SU-DHL-6 (cell line): ENCODE data around the gene MYL12A.
A peak's percentile ranks its signal among the peaks of the same experiment; 100 is the strongest.

Experiments
- H2AFZ ChIP-seq: fragments of 200-600 bp; sonication (generic); 2 replicates; pipeline ENCODE4 v1.6.1; 2014; ENCODE audit warnings: low read depth, mild to moderate bottlenecking, moderate library complexity, mixed read lengths, antibody characterized with exemption, low read length; ENCODE audit not compliant: severe bottlenecking
- H3F3A ChIP-seq: fragments of 200-600 bp; shearing (Covaris generic); 2 replicates; pipeline ENCODE4 v1.6.0; 2016; ENCODE audit warnings: antibody characterized with exemption, mild to moderate bottlenecking; ENCODE audit not compliant: insufficient read depth
- H3K27ac ChIP-seq: fragments of 200-600 bp; sonication (generic); 2 replicates; pipeline ENCODE4 v1.5.1; 2016; ENCODE audit warnings: low read depth, mild to moderate bottlenecking, low read length, moderate library complexity, mixed read lengths
- H3K27me3 ChIP-seq: fragments of 200-600 bp; sonication (generic), shearing (Covaris generic); 2 replicates; pipeline ENCODE4 v1.6.0; 2014; ENCODE audit warnings: mild to moderate bottlenecking, low read length
- H3K36me3 ChIP-seq: fragments of 200-600 bp; sonication (generic); 2 replicates; pipeline ENCODE4 v1.6.1; 2014; ENCODE audit warnings: mild to moderate bottlenecking, low read length, mixed read lengths
- H3K4me2 ChIP-seq: fragments of 300-600, 200-600 bp; shearing (Covaris generic), sonication (generic); 2 replicates; pipeline ENCODE4 v1.6.0; 2014; ENCODE audit warnings: low read length, low read depth, mild to moderate bottlenecking; ENCODE audit not compliant: poor library complexity, severe bottlenecking
- H3K4me3 ChIP-seq: fragments of 200-600 bp; sonication (generic); 2 replicates; pipeline ENCODE4 v1.5.1; 2014; ENCODE audit warnings: antibody characterized with exemption, low read length, mild to moderate bottlenecking, mixed read lengths; ENCODE audit not compliant: insufficient read depth, poor library complexity, severe bottlenecking
- H3K79me2 ChIP-seq: fragments of 200-600 bp; sonication (generic); 2 replicates; pipeline ENCODE4 v1.6.1; 2014; ENCODE audit warnings: mild to moderate bottlenecking, low read length, moderate library complexity; ENCODE audit not compliant: insufficient read depth
- H3K9ac ChIP-seq: fragments of 200-600 bp; sonication (generic); 2 replicates; pipeline ENCODE4 v1.7.0; 2014; ENCODE audit warnings: mild to moderate bottlenecking, low read length
- H3K9me2 ChIP-seq: fragments of 200-600 bp; sonication (generic); replicated peaks from 2 replicates; pipeline ENCODE4 v1.6.1; 2014; ENCODE audit warnings: low read length; ENCODE audit not compliant: insufficient read depth
- H3K9me3 ChIP-seq: fragments of 200-600 bp; sonication (generic); 2 replicates; pipeline ENCODE4 v1.6.1; 2014; ENCODE audit warnings: low read length, mixed read lengths; ENCODE audit not compliant: insufficient read depth
- H4K20me1 ChIP-seq: fragments of 200-600 bp; sonication (generic); 2 replicates; pipeline ENCODE4 v1.6.1; 2014; ENCODE audit warnings: low read depth, mild to moderate bottlenecking, antibody characterized with exemption, low read length, moderate library complexity, mixed read lengths
- EZH2phosphoT487 ChIP-seq: fragments of 200-600 bp; sonication (generic), shearing (Covaris generic); conservative IDR thresholded peaks from 2 replicates; pipeline ENCODE4 v1.6.1; 2018; ENCODE audit warnings: mild to moderate bottlenecking, antibody characterized with exemption, low read length, moderate library complexity, mixed read lengths
- TF ChIP-seq, protein P1 (sequence below): fragments of 200-600 bp; sonication (generic); IDR thresholded peaks from one replicate; pipeline ENCODE4 v1.5.1; 2017; ENCODE audit warnings: antibody characterized with exemption, mild to moderate bottlenecking, low read length, moderate library complexity; ENCODE audit not compliant: insufficient read depth, poor library complexity, severe bottlenecking

MYL12A gene

DNA sequence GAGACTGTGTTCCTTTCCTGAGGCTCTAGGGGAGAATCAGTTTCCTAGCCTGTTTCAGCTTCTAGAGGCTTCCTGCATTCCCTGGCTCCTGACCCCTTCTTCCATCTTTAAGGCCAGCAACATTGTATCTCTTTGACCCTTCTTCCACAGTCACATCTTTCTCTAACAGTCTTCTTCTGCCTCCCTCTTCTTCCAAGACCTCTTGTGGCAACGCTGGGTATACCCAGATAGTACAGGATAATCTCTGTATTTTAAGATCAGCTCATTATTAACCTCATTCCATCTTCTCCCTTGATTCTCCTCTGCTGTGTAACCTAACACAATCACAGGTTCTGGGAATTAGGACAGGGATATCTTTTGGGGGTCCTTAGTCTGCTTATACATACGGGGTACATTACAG is 8.9 kb upstream of the MYL12A start:
- Histone ChIP-seq H3K4me3 (no peak overlapping the region), H3K9me3 (no peaks in the 10 kb centered on the region), H3K79me2 (no peaks in the 10 kb centered on the region), H3K9ac (no peak overlapping the region), H3K27ac (no peak overlapping the region), H3K27me3 (no peaks in the 10 kb centered on the region), H4K20me1 (no peaks in the 10 kb centered on the region), H3K9me2 (no peaks in the 10 kb centered on the region), H3K4me2 (no peak overlapping the region), H3K36me3 (no peaks in the 10 kb centered on the region), H2AFZ (no peak overlapping the region), H3F3A (no peaks in the 10 kb centered on the region)
- TF ChIP-seq, protein P1, sequence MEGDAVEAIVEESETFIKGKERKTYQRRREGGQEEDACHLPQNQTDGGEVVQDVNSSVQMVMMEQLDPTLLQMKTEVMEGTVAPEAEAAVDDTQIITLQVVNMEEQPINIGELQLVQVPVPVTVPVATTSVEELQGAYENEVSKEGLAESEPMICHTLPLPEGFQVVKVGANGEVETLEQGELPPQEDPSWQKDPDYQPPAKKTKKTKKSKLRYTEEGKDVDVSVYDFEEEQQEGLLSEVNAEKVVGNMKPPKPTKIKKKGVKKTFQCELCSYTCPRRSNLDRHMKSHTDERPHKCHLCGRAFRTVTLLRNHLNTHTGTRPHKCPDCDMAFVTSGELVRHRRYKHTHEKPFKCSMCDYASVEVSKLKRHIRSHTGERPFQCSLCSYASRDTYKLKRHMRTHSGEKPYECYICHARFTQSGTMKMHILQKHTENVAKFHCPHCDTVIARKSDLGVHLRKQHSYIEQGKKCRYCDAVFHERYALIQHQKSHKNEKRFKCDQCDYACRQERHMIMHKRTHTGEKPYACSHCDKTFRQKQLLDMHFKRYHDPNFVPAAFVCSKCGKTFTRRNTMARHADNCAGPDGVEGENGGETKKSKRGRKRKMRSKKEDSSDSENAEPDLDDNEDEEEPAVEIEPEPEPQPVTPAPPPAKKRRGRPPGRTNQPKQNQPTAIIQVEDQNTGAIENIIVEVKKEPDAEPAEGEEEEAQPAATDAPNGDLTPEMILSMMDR = no peak
- no peak for TF ChIP-seq EZH2phosphoT487

DNA sequence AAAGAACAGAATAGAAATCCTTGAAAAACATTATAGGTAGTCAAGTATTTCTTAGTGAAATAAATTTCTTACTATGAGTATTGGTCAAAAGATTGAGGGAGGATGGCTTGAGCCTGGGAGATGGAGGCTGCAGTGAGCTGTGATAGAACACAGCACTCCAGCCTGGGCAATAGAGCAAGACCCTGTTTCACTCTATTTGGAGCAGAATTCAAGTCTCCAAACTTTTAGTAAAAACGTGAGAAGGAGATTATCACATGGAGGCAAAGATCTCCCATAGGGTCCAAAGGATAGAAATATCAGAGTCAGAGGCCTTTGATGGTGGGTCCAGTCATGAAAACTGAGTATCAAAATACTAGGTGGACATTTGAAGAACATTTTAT is 2.4 kb upstream of the MYL12A start:
- Histone ChIP-seq H3K79me2 (peaks cover 25% of the 10 kb centered on the region), H3K36me3 (no peaks in the 10 kb centered on the region), H3K4me2 (peak overlapping the region; percentile 98), H3F3A (peaks cover 16% of the 10 kb centered on the region), H3K27ac (no peak overlapping the region), H3K27me3 (no peaks in the 10 kb centered on the region), H2AFZ (no peak overlapping the region), H3K4me3 (peak overlapping the region; percentile 71), H3K9me2 (no peaks in the 10 kb centered on the region), H3K9ac (peak overlapping the region; percentile 99; the same call in 1 of the 2 replicates), H4K20me1 (peaks cover 7% of the 10 kb centered on the region), H3K9me3 (no peaks in the 10 kb centered on the region)
- TF ChIP-seq, protein P1 = no peak
- no peak for TF ChIP-seq EZH2phosphoT487

DNA sequence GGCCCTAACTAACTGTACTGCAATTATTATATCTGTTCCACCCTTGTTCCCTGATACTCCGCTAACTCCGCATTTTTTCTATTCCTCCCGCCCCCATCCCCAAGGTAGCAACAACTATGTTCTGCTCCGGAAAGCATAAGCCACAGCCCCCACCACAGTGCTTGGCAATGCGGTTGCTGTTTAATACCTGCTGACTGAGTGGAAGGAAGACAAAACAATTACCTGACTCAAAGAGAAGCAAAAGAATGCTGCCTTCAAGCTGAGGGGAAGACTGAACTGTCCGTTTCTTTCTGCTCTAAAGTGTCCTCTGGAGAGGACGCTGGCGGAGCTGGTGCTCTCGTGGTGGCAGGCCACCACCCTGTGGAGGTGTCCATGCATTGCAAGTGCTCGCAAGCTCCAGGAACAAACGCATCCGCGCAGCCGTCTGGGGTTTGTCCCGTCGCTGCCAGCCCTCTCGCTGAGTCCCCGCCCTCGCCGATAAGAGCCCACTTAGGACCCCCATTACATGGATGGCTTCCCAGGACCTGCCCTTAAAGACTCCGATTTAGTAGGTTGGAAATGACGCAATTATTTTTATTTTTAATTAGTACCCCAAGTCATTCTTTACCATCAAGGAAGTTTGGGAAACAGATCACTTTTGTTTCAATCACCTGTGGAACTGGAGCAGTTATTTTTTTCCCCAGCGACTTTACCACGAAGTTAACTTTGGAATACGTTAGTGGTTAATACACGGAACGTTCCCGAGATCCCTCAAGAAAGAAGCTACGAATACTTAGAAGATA is 1.6 kb upstream of the MYL12A start:
- peak overlapping the region; percentile 71 for H3K4me3 ChIP-seq
- H3K4me2 ChIP-seq = peak overlapping the region; percentile 98
- H3K27ac ChIP-seq = peak overlapping the region; percentile 88
- H3K9me3 ChIP-seq = no peaks in the 10 kb centered on the region
- no peaks in the 10 kb centered on the region for H3K27me3 ChIP-seq
- no peaks in the 10 kb centered on the region for H3K36me3 ChIP-seq
- H3K79me2 ChIP-seq = peaks cover 32% of the 10 kb centered on the region
- H4K20me1 ChIP-seq = peaks cover 11% of the 10 kb centered on the region
- peak overlapping the region; percentile 99 for H3K9ac ChIP-seq
- TF ChIP-seq, protein P1 = peak; percentile 59
- no peak for TF ChIP-seq EZH2phosphoT487
- no peaks in the 10 kb centered on the region for H3K9me2 ChIP-seq
- peaks cover 16% of the 10 kb centered on the region for H3F3A ChIP-seq
- peak overlapping the region; percentile 87 for H2AFZ ChIP-seq
